ENCODE measurements around the gene LDHD. TPM values are rescaled to one million over a fixed set of nuclear protein-coding genes. Genes with fewer than 3 reads are reported as not detected.
"Not testable (repeated sequence)": the region's sequence is repeated elsewhere in the genome, so short reads cannot be mapped to it uniquely, and the experiment has no call there.

Gene LDHD
- total RNA-seq, 2 experiments from 2014 or later = 0.18 to 0.28 TPM

DNA sequence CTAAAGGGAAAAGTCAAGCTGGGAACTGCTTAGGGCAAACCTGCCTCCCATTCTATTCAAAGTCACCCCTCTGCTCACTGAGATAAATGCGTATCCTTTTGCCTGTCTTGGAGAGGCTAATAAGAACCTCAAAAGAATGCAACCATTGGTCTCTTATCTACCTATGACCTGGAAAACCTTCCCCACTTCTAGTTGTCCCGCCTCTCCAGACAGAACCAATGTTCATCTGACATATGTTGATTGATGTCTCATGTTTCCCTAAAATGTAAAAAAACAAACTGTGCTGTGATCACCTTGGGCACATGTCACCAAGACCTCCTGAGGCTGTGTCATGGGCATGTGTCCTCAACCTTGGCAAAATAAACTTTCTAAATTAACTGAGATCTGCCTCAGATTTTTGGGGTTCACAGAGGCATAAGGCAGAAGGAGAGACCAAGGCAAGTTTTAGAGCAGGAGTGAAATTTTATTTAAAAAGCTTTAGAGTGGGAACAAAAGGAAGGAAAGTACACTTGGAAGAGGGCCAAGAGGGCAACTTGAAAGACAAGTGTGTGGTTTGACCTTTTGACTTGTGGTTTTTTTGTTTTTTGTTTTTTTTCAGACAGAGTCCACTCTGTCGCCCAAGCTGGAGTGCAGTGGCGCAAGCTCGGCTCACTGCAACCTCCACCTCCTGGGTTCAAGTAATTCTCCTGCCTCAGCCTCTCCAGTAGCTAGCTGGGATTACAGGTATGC, 13.0 kb upstream of the LDHD start:
- DNase-seq; H3K27me3 Mint-ChIP-seq; H3K27ac Mint-ChIP-seq; H3K4me3 Mint-ChIP-seq; H3K9me3 Mint-ChIP-seq; H3K4me1 Mint-ChIP-seq; H3K36me3 Mint-ChIP-seq (ENCODE audit: low read depth): not testable (repeated sequence)
- ChIA-PET CTCF (interaction anchor here (0.9 kb wide), 1 partner anchor 18 kb away, joined by 3 read pairs; no protein-coding TSS in a partner anchor), POLR2A (interaction anchor here (0.7 kb wide), 1 partner anchor 70 kb away, joined by 4 read pairs; no protein-coding TSS in a partner anchor)

GRCh38 chr16:75127713-75128415, 11.3 kb upstream of the LDHD start:
- H3K9me3 Mint-ChIP-seq = peaks cover 10% of the 10 kb centered on the region
- no peak for DNase-seq
- ChIA-PET CTCF (no interaction called here), POLR2A (no interaction called here)
- H3K4me3 Mint-ChIP-seq = no peak overlapping the region
- H3K36me3 Mint-ChIP-seq (ENCODE audit: low read depth) = no peaks in the 10 kb centered on the region
- H3K27ac Mint-ChIP-seq = no peak overlapping the region
- peaks cover 2% of the 10 kb centered on the region for H3K27me3 Mint-ChIP-seq
- H3K4me1 Mint-ChIP-seq = peaks cover 2% of the 10 kb centered on the region

- CTCF ChIA-PET = interaction anchor here (0.5 to 1.7 kb wide), 4 partner anchors 12 to 104 kb away, joined by 3 to 4 read pairs (median 3); no protein-coding TSS in a partner anchor
- no peaks in the 10 kb centered on the region for H3K4me1 Mint-ChIP-seq
- no peaks in the 10 kb centered on the region for H3K27me3 Mint-ChIP-seq
- POLR2A ChIA-PET = no interaction called here
- H3K36me3 Mint-ChIP-seq (ENCODE audit: low read depth) = peaks cover 5% of the 10 kb centered on the region
- no peak for DNase-seq
- H3K27ac Mint-ChIP-seq = no peak overlapping the region
- no peak overlapping the region for H3K4me3 Mint-ChIP-seq
- H3K9me3 Mint-ChIP-seq = peaks cover 19% of the 10 kb centered on the region
These were observed 6.0 kb upstream of the LDHD start for GRCh38 chr16:75122609-75123008.

- Mint-ChIP-seq H3K9me3 (peaks cover 13% of the 10 kb centered on the region), H3K27ac (no peak overlapping the region), H3K4me3 (no peak overlapping the region), H3K27me3 (no peaks in the 10 kb centered on the region), H3K4me1 (no peaks in the 10 kb centered on the region), H3K36me3 (ENCODE audit: low read depth) (peaks cover 5% of the 10 kb centered on the region)
- POLR2A ChIA-PET = no interaction called here
- no peak for DNase-seq
- CTCF ChIA-PET = interaction anchor here (0.5 to 1.7 kb wide), 4 partner anchors 11 to 103 kb away, joined by 3 to 4 read pairs (median 3); no protein-coding TSS in a partner anchor
These were observed 5.5 kb upstream of the LDHD start for GRCh38 chr16:75121949-75122568.

- Mint-ChIP-seq H3K36me3 (ENCODE audit: low read depth) (peaks cover 5% of the 10 kb centered on the region), H3K27ac (no peak overlapping the region), H3K4me1 (no peaks in the 10 kb centered on the region), H3K4me3 (no peak overlapping the region), H3K27me3 (no peaks in the 10 kb centered on the region), H3K9me3 (peaks cover 13% of the 10 kb centered on the region)
- DNase-seq = no peak
- CTCF ChIA-PET = interaction anchor here (1.3 kb wide), 1 partner anchor 9 kb away, joined by 3 read pairs; no protein-coding TSS in a partner anchor
- POLR2A ChIA-PET = no interaction called here
These were observed 3.7 kb upstream of the LDHD start for GRCh38 chr16:75120253-75120652.

- Mint-ChIP-seq H3K27ac (no peak overlapping the region), H3K9me3 (peaks cover 13% of the 10 kb centered on the region), H3K4me1 (no peaks in the 10 kb centered on the region), H3K4me3 (no peak overlapping the region), H3K36me3 (ENCODE audit: low read depth) (peaks cover 5% of the 10 kb centered on the region), H3K27me3 (no peaks in the 10 kb centered on the region)
- CTCF ChIA-PET = no interaction called here
- no peak for DNase-seq
- POLR2A ChIA-PET = interaction anchor here (0.8 kb wide), 1 partner anchor 121 kb away, joined by 3 read pairs; the partner anchor contains the start of gene ZNRF1
These were observed 2.5 kb upstream of the LDHD start for GRCh38 chr16:75118943-75119539.

- CTCF ChIA-PET = no interaction called here
- no peak for DNase-seq
- Mint-ChIP-seq H3K27ac (no peak overlapping the region), H3K36me3 (ENCODE audit: low read depth) (no peaks in the 10 kb centered on the region), H3K4me3 (no peak overlapping the region), H3K9me3 (peaks cover 8% of the 10 kb centered on the region), H3K4me1 (peaks cover 5% of the 10 kb centered on the region), H3K27me3 (no peaks in the 10 kb centered on the region)
- POLR2A ChIA-PET = no interaction called here
These were observed 298 bp upstream of the LDHD start for GRCh38 chr16:75116911-75117245.

GRCh38 chr16:75114946-75115825, 1.4 kb downstream of the LDHD start:
- no peak overlapping the region for H3K27ac Mint-ChIP-seq
- no peaks in the 10 kb centered on the region for H3K36me3 Mint-ChIP-seq (ENCODE audit: low read depth)
- H3K4me3 Mint-ChIP-seq = no peak overlapping the region
- ChIA-PET CTCF (interaction anchor here (1.3 kb wide), 1 partner anchor 253 kb away, joined by 3 read pairs; no protein-coding TSS in a partner anchor), POLR2A (no interaction called here)
- DNase-seq = no peak
- no peaks in the 10 kb centered on the region for H3K27me3 Mint-ChIP-seq
- peaks cover 2% of the 10 kb centered on the region for H3K9me3 Mint-ChIP-seq
- peaks cover 21% of the 10 kb centered on the region for H3K4me1 Mint-ChIP-seq

GRCh38 chr16:75114179-75114945, 2.2 kb downstream of the LDHD start:
- ChIA-PET POLR2A (interaction anchor here (1.3 kb wide), 1 partner anchor 116 kb away, joined by 5 read pairs; no protein-coding TSS in a partner anchor), CTCF (no interaction called here)

DNA sequence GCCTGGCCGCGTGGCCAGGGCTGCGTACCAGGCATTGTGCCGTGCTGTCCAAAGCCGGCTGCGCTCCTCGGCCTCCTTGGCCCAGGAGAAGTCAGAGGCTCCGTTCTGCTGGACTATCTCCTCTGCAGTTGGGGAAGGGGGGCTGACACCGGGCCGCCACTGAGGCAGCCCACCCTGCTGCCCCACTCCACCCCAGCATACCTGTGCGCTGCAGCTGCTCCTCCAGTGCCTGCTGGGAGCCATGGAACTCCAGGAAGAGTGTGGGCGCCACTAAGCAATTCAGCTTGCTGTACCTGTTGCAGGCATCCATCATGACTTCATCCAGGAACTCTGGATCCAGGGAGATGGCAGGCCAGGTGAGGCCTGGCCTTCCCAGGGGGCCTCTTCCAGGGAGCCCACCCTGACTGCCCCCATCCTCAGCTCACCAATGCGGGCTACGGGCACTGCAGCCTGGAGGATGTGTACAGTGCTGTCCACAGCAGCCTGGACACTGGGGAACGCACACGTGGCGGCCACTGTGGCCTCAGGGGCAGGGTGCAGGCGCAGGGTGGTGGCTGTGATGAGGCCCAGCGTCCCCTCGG, 2.9 kb downstream of the LDHD start:
- Mint-ChIP-seq H3K9me3 (no peaks in the 10 kb centered on the region), H3K4me3 (no peak overlapping the region), H3K36me3 (ENCODE audit: low read depth) (peaks cover 2% of the 10 kb centered on the region), H3K4me1 (peaks cover 37% of the 10 kb centered on the region), H3K27me3 (no peaks in the 10 kb centered on the region), H3K27ac (no peak overlapping the region)
- ChIA-PET POLR2A (interaction anchor here (1.3 kb wide), 1 partner anchor 115 kb away, joined by 5 read pairs; no protein-coding TSS in a partner anchor), CTCF (interaction anchor here (3.2 to 6.1 kb wide), 2 partner anchors 117 to 300 kb away, joined by 19 to 186 read pairs; partner anchors contain the start of gene ZNRF1)
- no peak for DNase-seq

More at GRCh38 chr16:75114179-75114945, 2.2 kb downstream of the LDHD start:
- no peak overlapping the region for H3K4me3 Mint-ChIP-seq
- peaks cover 30% of the 10 kb centered on the region for H3K4me1 Mint-ChIP-seq
- no peak overlapping the region for H3K27ac Mint-ChIP-seq
- no peak for DNase-seq
- peaks cover 2% of the 10 kb centered on the region for H3K36me3 Mint-ChIP-seq (ENCODE audit: low read depth)
- no peaks in the 10 kb centered on the region for H3K27me3 Mint-ChIP-seq
- H3K9me3 Mint-ChIP-seq = no peaks in the 10 kb centered on the region

DNA sequence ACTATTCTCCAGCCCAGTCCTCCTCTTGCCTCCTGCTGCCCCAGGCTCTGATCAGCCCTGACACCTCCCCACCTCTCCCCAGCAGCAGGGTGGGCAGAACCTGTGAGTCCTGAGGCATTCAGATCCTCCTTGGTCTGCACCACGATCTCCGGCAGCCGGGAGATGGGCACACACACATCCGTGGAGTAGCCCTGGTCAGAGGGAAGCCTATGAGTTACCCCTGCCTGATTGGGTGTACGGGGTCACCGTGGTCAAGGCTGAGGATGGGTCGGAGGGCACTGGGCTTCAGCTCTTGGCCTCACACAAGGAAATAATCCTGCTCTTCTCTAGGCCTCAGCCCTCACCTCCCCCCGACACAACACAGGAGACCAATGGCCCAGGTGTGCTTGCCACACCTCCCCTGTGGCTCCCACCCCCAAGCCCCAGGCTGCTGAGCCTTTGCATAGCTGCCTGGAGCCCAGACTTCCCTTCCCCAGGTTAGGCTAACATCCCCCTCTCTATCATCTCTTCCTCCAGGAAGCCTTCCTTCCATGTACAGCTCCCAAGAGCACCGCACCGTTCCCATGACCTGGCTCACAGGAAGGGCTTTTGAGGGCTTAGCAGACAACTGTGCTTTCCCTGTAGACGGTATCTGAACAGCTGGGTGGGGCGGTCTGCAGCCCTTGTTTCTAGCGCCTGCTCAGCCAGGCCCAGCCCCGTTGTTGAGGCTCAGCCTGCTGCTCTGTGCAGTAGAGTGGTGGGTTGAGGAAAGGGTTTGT, 3.7 kb downstream of the LDHD start:
- Mint-ChIP-seq H3K27me3 (no peaks in the 10 kb centered on the region), H3K36me3 (ENCODE audit: low read depth) (peaks cover 6% of the 10 kb centered on the region), H3K27ac (no peak overlapping the region), H3K4me1 (peaks cover 43% of the 10 kb centered on the region), H3K9me3 (no peaks in the 10 kb centered on the region), H3K4me3 (no peak overlapping the region)
- POLR2A ChIA-PET = interaction anchor here (1.3 kb wide), 1 partner anchor 115 kb away, joined by 5 read pairs; no protein-coding TSS in a partner anchor
- no peak for DNase-seq
- CTCF ChIA-PET = interaction anchor here (0.5 to 6.1 kb wide), 9 partner anchors 14 to 299 kb away, joined by 3 to 186 read pairs (median 25); partner anchors contain the start of genes WDR59 and ZNRF1

All from activated CD4-positive, alpha-beta memory T cell treated with anti-CD3 and anti-CD28 coated beads, Interleukin-2, amount 10 ng/mL, durations not matched to agents 7 days and 5 days (primary cell).